SKM-1 treated with dmso at 0.1 percent for 144 hours (cell line): Measurements from ENCODE around the gene TTN.

Experiments used
- DNase-seq: peaks from one replicate; lab custom pipeline; 2025; ENCODE audit not compliant: unreplicated experiment; lab: John Stamatoyannopoulos, UW

The TTN gene

GRCh38 chr2:178807227-178808008 is at the start of gene TTN:
TTN (minus strand) TSS chr2:178807423; CDS start chr2:178804642, 2,781 bp downstream.
- DNase-seq = no peak

- DNase-seq = no peak
Measured at GRCh38 chr2:178855151-178855550, 47.9 kb upstream of the TTN start.

DNA sequence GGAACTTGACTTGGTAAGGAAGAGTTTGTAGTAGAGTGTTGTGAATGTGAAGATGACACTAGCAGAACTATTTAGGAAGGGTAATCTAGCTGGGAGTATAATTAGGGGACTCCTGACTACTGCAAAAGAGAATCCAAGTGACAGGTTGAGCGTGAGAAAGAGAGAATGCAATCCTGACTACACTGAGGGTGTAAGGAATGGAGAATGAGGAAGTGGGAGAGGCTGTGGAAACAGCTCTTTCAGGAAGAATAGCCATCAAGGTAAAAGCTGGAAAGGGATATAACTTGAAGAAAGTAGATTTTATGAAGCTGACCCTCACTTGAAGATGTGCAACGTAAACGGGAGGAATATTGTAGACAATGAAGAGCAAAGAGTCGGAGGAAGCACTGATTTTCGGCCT is 41.1 kb upstream of the TTN start:
- DNase-seq = no peak

- no peak for DNase-seq
Measured at GRCh38 chr2:178846458-178846802, 39.2 kb upstream of the TTN start.

- DNase-seq = no peak
Measured at GRCh38 chr2:178845566-178846457, 38.6 kb upstream of the TTN start.

DNA sequence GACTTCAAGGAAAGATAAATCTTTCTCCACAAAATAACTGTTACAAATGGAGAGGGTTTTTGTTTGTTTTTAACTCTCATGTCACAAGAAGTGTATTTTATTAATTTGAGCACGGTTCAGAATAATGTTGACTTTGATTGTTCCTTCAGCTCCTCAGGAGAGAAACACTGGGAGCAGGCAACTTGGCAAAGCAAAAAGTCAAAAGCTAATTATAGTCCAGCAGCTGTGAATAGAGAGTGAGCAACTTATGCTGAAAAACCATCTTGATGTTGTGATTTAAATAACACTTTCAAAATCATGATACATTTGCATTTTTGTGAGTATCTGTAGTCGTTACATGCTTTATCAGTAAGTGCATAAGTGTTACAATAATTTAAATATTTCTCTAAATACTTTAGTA is 37.5 kb upstream of the TTN start:
- DNase-seq = no peak

- no peak for DNase-seq
Measured at GRCh38 chr2:178844269-178844668, 37.0 kb upstream of the TTN start.

DNA sequence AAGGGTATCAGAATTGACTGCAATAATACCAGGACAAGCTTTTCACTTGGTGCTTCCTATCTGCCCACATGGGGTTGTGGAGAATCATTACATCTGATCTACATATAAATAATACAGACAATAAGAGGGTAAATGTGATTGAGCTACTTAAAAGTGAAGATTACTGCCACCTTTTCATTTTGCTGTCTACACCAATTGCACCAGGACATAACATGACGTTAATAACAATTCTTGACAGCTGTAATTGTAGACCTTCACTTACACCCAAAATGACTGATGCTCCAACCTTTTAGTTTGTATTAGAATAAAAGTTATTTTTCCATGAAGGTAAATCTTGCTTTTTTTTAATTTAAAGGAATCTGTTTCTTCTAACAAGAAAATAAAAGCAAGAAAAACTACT is 36.5 kb upstream of the TTN start:
- no peak for DNase-seq

DNA sequence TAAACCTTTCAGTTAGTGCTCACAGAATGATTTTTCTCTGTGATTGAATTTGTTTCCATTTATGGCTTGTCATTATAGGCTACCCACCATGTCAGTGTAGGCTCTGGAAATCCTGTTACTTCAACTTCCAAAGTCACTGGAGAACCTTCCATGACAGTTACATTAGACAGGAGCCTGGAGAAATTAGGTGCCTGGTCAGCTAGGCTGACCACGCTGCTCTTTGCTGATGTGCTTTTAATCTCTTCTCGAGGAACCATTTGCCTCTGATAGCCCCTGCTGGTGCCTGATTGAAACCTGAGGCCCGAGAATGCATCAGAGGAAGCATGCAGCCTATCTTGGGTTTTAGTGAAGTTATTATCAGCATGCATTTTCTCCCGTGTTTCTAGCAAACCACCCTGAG is 29.6 kb upstream of the TTN start:
- no peak for DNase-seq

DNA sequence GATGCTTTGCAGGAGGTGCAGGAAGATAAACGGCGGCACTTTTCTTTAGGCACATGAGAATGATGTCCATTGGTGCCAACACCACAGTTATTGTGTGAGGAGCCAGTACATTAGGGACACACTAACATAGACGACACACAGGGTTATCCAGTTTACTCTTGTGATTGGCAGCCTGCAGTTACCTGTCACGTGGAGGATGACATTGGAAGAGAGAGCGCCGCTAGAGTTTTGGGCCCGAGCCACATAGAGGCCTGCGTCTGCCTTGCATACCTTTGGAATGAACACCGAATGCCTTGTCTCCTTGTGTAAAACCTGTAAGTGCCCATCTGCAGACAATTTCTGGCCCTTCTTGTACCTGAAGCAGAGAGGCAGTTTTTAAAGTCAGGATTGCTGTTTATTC is 26.9 kb upstream of the TTN start:
- no peak for DNase-seq

GRCh38 chr2:178833382-178833781 is 26.2 kb upstream of the TTN start:
- no peak for DNase-seq

- DNase-seq = no peak
Measured at GRCh38 chr2:178830451-178830850, 23.2 kb upstream of the TTN start.

- DNase-seq = no peak
Measured at GRCh38 chr2:178829981-178830380, 22.8 kb upstream of the TTN start.

DNA sequence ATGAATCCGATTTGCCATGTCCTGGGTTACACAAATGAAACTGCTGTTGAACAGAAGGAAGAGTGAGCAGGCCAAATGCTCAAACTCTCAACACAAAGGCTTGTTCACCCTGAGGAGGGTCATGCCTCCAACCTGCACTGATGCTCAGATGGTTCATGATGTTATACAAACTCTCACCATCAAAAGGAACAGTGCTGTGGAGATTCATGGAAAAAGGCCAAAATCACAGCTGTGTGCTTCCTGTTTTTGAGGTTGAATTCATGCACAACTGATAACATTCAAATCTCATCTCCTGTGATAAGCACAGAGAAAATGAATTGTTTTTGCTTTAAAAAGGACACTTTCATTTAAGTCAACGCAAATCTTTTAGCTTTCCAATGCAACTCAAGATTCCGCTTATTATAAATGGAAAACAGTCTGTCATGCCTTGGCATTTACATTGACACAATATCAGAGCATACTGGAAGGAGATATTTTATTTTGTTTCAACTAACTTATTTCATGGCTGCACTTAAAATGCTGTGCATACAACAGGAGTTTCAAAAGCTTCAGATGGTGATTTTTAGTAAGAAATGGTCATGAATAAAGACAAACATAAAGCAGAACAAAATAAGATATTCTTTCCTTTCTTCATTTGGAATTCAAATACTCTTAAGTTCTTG is 22.2 kb upstream of the TTN start:
- no peak for DNase-seq

- DNase-seq = no peak
Measured at GRCh38 chr2:178828486-178828881, 21.3 kb upstream of the TTN start.

DNA sequence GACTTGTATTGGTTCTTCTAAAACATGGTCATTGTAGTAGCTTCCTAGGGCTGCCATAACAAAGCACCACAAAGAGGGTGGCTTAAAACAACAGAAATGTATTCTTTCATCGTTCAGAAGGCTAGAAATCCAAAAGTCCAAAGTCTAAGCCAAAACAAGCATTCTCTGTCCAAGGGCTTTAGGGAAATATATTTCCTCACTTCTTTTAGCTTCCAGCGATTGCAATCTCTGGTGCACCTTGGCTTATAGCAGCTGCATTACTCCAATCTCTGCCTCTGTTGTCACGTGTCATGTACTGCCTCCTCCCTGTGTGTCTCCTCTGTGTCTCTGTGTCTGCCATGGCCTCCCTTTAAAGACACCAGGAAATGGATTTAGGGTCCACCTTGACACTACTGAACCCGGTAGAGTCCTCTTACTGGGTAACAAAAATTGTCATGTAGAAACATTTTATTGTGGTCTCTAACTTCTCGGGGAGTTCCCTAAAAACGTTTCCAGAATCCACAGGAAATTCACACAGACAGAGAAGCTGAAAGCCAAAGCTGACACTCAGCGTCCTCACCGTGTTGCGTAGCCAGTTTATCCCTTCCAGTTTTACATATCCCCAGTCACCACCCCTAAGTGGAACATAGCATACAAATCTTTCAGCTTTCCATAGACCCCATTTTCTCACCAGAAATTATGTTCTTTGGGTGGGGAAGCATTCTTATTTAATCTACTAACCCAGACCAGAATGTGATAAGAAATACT is 20.7 kb upstream of the TTN start:
- DNase-seq = no peak

DNA sequence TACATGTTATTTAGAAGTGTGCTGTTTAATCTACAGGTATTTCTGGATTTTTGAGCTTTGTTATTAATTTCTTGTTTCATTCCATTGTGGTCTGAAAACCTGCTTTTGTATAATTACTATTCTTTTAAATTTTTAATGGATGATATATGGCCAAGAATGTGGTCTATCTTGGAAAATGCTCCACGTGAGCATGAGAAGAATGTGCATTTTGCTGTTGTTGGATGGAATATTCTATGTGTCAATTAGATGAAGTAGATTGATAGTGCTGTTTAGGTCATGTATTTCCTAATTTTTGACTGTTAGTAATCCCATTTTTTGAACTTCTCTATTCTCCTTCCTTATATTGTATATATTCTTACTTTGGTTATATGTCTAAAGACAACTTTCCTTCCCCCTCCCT is 19.9 kb upstream of the TTN start:
- no peak for DNase-seq

GRCh38 chr2:178825183-178825582 is 18.0 kb upstream of the TTN start:
- no peak for DNase-seq

- DNase-seq = no peak
Measured at GRCh38 chr2:178824181-178824580, 17.0 kb upstream of the TTN start.

DNA sequence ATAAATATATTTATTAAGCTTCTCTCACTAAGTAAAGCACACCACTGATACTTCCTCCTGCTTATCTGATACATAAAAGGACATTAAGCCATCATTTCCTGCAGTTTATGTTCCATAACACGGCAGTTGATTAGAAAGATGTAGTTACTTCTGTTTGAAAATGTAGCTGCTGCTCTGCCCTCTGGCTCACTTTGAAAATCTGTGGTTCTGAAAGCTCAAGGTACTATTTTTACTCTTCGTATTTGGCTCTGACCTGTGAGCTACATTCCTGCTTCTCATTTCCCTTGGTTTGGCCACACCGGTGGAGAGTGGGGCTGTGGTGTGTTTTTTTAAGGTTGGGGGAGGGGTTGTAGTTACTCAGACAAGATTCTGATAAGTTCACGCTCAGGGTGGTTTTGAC is 12.8 kb upstream of the TTN start:
- DNase-seq = peak; percentile 28
